ENCODE data around the gene R3HCC1L.
"Not testable (repeated sequence)": the region's sequence is repeated elsewhere in the genome, so short reads cannot be mapped to it uniquely, and the experiment has no call there.

Gene R3HCC1L

GRCh38 chr10:98131619-98132018 lies 2.8 kb upstream of the R3HCC1L start:
- DNase-seq (ENCODE audit: low read depth): no peak

- not testable (repeated sequence) for DNase-seq (ENCODE audit: low read depth)
Observed at GRCh38 chr10:98133075-98133752, 1.2 kb upstream of the R3HCC1L start.

GRCh38 chr10:98134117-98134430 lies 383 bp upstream of the R3HCC1L start:
- DNase-seq (ENCODE audit: low read depth): no peak

GRCh38 chr10:98135222-98135899 lies 904 bp downstream of the R3HCC1L start:
- DNase-seq (ENCODE audit: low read depth): no peak

- not testable (repeated sequence) for DNase-seq (ENCODE audit: low read depth)
Observed at GRCh38 chr10:98136775-98137174, 2.3 kb downstream of the R3HCC1L start.

GRCh38 chr10:98138031-98138430 lies 3.6 kb downstream of the R3HCC1L start:
- no peak for DNase-seq (ENCODE audit: low read depth)

GRCh38 chr10:98139431-98139830 lies 5.0 kb downstream of the R3HCC1L start:
- DNase-seq (ENCODE audit: low read depth): no peak

GRCh38 chr10:98141484-98142073 lies 7.1 kb downstream of the R3HCC1L start:
- no peak for DNase-seq (ENCODE audit: low read depth)

GRCh38 chr10:98144985-98145384 lies 10.5 kb downstream of the R3HCC1L start:
- no peak for DNase-seq (ENCODE audit: low read depth)

GRCh38 chr10:98149858-98150257 lies 15.4 kb downstream of the R3HCC1L start:
- DNase-seq (ENCODE audit: low read depth): no peak

GRCh38 chr10:98150544-98150943 lies 16.1 kb downstream of the R3HCC1L start:
- DNase-seq (ENCODE audit: low read depth): no peak

- DNase-seq (ENCODE audit: low read depth): not testable (repeated sequence)
Observed at GRCh38 chr10:98152778-98153177, 18.3 kb downstream of the R3HCC1L start.

- DNase-seq (ENCODE audit: low read depth): not testable (repeated sequence)
Observed at GRCh38 chr10:98153213-98153958, 18.9 kb downstream of the R3HCC1L start.

GRCh38 chr10:98154076-98154475 lies 19.6 kb downstream of the R3HCC1L start:
- no peak for DNase-seq (ENCODE audit: low read depth)

GRCh38 chr10:98158576-98158975 lies 24.1 kb downstream of the R3HCC1L start:
- DNase-seq (ENCODE audit: low read depth): no peak

GRCh38 chr10:98163941-98164340 lies 29.5 kb downstream of the R3HCC1L start:
- DNase-seq (ENCODE audit: low read depth): no peak

- no peak for DNase-seq (ENCODE audit: low read depth)
Observed at GRCh38 chr10:98167191-98167590, 32.7 kb downstream of the R3HCC1L start.

GRCh38 chr10:98168147-98168546 lies 33.7 kb downstream of the R3HCC1L start:
- DNase-seq (ENCODE audit: low read depth): no peak

GRCh38 chr10:98168766-98169165 lies 34.3 kb downstream of the R3HCC1L start:
- no peak for DNase-seq (ENCODE audit: low read depth)

- no peak for DNase-seq (ENCODE audit: low read depth)
Observed at GRCh38 chr10:98169379-98169778, 34.9 kb downstream of the R3HCC1L start.

GRCh38 chr10:98170249-98171117 lies 36.0 kb downstream of the R3HCC1L start:
- DNase-seq (ENCODE audit: low read depth): no peak

GRCh38 chr10:98172073-98172472 lies 37.6 kb downstream of the R3HCC1L start:
- no peak for DNase-seq (ENCODE audit: low read depth)
